ENCODE data around the gene SYT13. TPM values are rescaled to one million over a fixed set of nuclear protein-coding genes. Genes with fewer than 3 reads are reported as not detected.

SYT13 gene
- total and polyA plus RNA-seq, 10 of the 15 experiments (the other 5 are each of a cell fraction or from before 2014, with no cell fraction given), result not detected

DNA sequence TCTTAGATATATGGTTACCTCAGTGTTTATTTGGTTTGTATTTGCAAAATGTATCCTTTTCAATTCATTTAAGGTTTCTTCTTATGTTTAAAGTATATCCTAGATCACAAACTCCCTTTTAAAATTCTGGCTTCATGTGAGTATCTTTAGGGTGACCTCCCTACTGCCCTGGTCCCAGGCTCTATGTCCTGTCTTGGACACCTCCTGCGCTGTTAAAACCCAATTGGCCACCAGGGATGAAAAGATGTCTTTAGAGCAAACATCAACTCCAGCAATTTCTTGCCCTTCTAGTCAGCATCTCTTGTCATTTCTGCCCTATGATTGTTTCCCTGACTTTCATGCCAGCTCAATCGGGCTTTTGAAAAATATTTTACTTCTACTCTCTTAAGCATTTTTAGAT lies 28.8 kb upstream of the SYT13 start:
- 58% methylated on average over 2 of the region's 2 CpGs for WGBS (ENCODE audit: insufficient coverage, insufficient replicate concordance, low lambda C conversion rate, missing lambda C conversion rate)

More for the DNA sequence above, 28.8 kb upstream of the SYT13 start:
- CTCF ChIA-PET, result interaction anchor here (0.6 kb wide), 1 partner anchor 340 kb away, joined by 3 read pairs; no protein-coding TSS in a partner anchor
- no peaks in the 10 kb centered on the region for H3K9me3 ChIP-seq (replicated peaks; ENCODE audit: control insufficient read depth, insufficient read depth, low read length)
- no peaks in the 10 kb centered on the region for H3K79me2 ChIP-seq (ENCODE audit: control insufficient read depth, insufficient read depth, low read length)
- FAIRE-seq (no peak), DNase-seq (ENCODE audit: low read depth, low spot score) (no peak), ATAC-seq (no peak)
- SMC1A ChIA-PET (ENCODE audit: uncharacterized antibody, unreplicated experiment), result no interaction called here
- no peak overlapping the region for H3K4me2 ChIP-seq (ENCODE audit: control insufficient read depth, insufficient read depth)
- no peaks in the 10 kb centered on the region for H4K20me1 ChIP-seq (ENCODE audit: control insufficient read depth, insufficient read depth)
- no peaks in the 10 kb centered on the region; a peak in 1 of 4 replicates for H3K27me3 ChIP-seq (replicated peaks in 1 of 2; ENCODE audit: control insufficient read depth in 2 of 2, insufficient read depth in 2 of 2, low read length in 1 of 2)
- no peak for TF ChIP-seq ZNF217 (IDR thresholded peaks at IDR 0.05)
- TF ChIP-seq TCF12 (IDR thresholded peaks at IDR 0.05; ENCODE audit: low read depth, low read length), result no peak
- TF ChIP-seq, protein P1, sequence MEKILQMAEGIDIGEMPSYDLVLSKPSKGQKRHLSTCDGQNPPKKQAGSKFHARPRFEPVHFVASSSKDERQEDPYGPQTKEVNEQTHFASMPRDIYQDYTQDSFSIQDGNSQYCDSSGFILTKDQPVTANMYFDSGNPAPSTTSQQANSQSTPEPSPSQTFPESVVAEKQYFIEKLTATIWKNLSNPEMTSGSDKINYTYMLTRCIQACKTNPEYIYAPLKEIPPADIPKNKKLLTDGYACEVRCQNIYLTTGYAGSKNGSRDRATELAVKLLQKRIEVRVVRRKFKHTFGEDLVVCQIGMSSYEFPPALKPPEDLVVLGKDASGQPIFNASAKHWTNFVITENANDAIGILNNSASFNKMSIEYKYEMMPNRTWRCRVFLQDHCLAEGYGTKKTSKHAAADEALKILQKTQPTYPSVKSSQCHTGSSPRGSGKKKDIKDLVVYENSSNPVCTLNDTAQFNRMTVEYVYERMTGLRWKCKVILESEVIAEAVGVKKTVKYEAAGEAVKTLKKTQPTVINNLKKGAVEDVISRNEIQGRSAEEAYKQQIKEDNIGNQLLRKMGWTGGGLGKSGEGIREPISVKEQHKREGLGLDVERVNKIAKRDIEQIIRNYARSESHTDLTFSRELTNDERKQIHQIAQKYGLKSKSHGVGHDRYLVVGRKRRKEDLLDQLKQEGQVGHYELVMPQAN (conservative IDR thresholded peaks at IDR 0.05), result no peak
- no peak for TF ChIP-seq BMI1 (IDR thresholded peaks at IDR 0.05; ENCODE audit: borderline replicate concordance)
- no peak for TF ChIP-seq PML (IDR thresholded peaks at IDR 0.05; ENCODE audit: low read length)
- TF ChIP-seq, protein P2, sequence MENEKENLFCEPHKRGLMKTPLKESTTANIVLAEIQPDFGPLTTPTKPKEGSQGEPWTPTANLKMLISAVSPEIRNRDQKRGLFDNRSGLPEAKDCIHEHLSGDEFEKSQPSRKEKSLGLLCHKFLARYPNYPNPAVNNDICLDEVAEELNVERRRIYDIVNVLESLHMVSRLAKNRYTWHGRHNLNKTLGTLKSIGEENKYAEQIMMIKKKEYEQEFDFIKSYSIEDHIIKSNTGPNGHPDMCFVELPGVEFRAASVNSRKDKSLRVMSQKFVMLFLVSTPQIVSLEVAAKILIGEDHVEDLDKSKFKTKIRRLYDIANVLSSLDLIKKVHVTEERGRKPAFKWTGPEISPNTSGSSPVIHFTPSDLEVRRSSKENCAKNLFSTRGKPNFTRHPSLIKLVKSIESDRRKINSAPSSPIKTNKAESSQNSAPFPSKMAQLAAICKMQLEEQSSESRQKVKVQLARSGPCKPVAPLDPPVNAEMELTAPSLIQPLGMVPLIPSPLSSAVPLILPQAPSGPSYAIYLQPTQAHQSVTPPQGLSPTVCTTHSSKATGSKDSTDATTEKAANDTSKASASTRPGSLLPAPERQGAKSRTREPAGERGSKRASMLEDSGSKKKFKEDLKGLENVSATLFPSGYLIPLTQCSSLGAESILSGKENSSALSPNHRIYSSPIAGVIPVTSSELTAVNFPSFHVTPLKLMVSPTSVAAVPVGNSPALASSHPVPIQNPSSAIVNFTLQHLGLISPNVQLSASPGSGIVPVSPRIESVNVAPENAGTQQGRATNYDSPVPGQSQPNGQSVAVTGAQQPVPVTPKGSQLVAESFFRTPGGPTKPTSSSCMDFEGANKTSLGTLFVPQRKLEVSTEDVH (IDR thresholded peaks at IDR 0.05; ENCODE audit: low read depth, partially characterized antibody), result no peak
- TF ChIP-seq SPI1 (IDR thresholded peaks at IDR 0.05; ENCODE audit: borderline replicate concordance, insufficient read depth, low read depth, low read length), result no peak
- no peak for TF ChIP-seq IKZF2 (IDR thresholded peaks at IDR 0.05)
- no peak for TF ChIP-seq NR2C1 (IDR thresholded peaks at IDR 0.05)
- TF ChIP-seq CREB1 (IDR thresholded peaks at IDR 0.05; ENCODE audit: low read depth), result no peak
- TF ChIP-seq, protein P3, sequence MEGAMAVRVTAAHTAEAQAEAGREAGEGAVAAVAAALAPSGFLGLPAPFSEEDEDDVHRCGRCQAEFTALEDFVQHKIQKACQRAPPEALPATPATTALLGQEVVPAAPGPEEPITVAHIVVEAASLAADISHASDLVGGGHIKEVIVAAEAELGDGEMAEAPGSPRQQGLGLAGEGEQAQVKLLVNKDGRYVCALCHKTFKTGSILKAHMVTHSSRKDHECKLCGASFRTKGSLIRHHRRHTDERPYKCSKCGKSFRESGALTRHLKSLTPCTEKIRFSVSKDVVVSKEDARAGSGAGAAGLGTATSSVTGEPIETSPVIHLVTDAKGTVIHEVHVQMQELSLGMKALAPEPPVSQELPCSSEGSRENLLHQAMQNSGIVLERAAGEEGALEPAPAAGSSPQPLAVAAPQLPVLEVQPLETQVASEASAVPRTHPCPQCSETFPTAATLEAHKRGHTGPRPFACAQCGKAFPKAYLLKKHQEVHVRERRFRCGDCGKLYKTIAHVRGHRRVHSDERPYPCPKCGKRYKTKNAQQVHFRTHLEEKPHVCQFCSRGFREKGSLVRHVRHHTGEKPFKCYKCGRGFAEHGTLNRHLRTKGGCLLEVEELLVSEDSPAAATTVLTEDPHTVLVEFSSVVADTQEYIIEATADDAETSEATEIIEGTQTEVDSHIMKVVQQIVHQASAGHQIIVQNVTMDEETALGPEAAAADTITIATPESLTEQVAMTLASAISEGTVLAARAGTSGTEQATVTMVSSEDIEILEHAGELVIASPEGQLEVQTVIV (IDR thresholded peaks at IDR 0.05; ENCODE audit: borderline replicate concordance, partially characterized antibody), result no peak
- TF ChIP-seq NR2F1 (conservative IDR thresholded peaks at IDR 0.05), result no peak
- TF ChIP-seq EED (IDR thresholded peaks at IDR 0.05; ENCODE audit: low read depth), result no peak
- TF ChIP-seq SUPT20H (IDR thresholded peaks at IDR 0.05; ENCODE audit: borderline replicate concordance, control insufficient read depth, low read depth, low read length), result no peak
- TF ChIP-seq, protein P4, sequence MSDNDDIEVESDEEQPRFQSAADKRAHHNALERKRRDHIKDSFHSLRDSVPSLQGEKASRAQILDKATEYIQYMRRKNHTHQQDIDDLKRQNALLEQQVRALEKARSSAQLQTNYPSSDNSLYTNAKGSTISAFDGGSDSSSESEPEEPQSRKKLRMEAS (IDR thresholded peaks at IDR 0.05; ENCODE audit: low read depth, low read length), result no peak
- POLR2A ChIA-PET, result no interaction called here
- no peak overlapping the region for H3K27ac ChIP-seq (ENCODE audit: control insufficient read depth, insufficient read depth)
- in situ Hi-C loops (cut with MboI) (no loop called here), intact Hi-C loops (cut with micrococcal nuclease; ENCODE audit: unreplicated experiment) (no loop called here)
- BruUV-seq (replicated peaks), result no TSS peak
- H3K4me1 ChIP-seq (ENCODE audit: control insufficient read depth, insufficient read depth, low read length), result no peaks in the 10 kb centered on the region; the same call in 1 of the 2 replicates
- no peak overlapping the region for H2AFZ ChIP-seq (ENCODE audit: control insufficient read depth, low read depth, low read length)
- no peak overlapping the region for H3K4me3 ChIP-seq
- no peak overlapping the region for H3K9ac ChIP-seq (ENCODE audit: control insufficient read depth, insufficient read depth, low read length)
- no peaks in the 10 kb centered on the region for H3K36me3 ChIP-seq (ENCODE audit: control insufficient read depth in 2 of 2, insufficient read depth in 2 of 2, low read length in 1 of 2)
- RAD21 ChIA-PET (ENCODE audit: unreplicated experiment), result no interaction called here

Data from GM12878 (cell line).